Measurements from ENCODE around the gene THSD7A. TPM values are rescaled to one million over a fixed set of nuclear protein-coding genes. Genes with fewer than 3 reads are reported as not detected.

THSD7A gene
- polyA plus RNA-seq, 1 experiment: 0.06 TPM

GRCh38 chr7:11742496-11742895 lies 89.5 kb downstream of the THSD7A start:
- H3K4me3 ChIP-seq (ENCODE audit: low read depth, low read length): no peak overlapping the region
- H3K9me3 ChIP-seq (ENCODE audit: control insufficient read depth, insufficient read depth, low read length): no peaks in the 10 kb centered on the region
- no peaks in the 10 kb centered on the region for H3K27me3 ChIP-seq (ENCODE audit: control insufficient read depth, insufficient read depth, low read length)
- no peak for DNase-seq (ENCODE audit: low read depth, low spot score)
- ChIA-PET POLR2A (no interaction called here), CTCF (no interaction called here)
- TF ChIP-seq, protein P1, sequence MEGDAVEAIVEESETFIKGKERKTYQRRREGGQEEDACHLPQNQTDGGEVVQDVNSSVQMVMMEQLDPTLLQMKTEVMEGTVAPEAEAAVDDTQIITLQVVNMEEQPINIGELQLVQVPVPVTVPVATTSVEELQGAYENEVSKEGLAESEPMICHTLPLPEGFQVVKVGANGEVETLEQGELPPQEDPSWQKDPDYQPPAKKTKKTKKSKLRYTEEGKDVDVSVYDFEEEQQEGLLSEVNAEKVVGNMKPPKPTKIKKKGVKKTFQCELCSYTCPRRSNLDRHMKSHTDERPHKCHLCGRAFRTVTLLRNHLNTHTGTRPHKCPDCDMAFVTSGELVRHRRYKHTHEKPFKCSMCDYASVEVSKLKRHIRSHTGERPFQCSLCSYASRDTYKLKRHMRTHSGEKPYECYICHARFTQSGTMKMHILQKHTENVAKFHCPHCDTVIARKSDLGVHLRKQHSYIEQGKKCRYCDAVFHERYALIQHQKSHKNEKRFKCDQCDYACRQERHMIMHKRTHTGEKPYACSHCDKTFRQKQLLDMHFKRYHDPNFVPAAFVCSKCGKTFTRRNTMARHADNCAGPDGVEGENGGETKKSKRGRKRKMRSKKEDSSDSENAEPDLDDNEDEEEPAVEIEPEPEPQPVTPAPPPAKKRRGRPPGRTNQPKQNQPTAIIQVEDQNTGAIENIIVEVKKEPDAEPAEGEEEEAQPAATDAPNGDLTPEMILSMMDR (IDR thresholded peaks at IDR 0.05; ENCODE audit: low read depth, low read length): no peak
- H3K27ac ChIP-seq (ENCODE audit: low read depth, low read length): no peak overlapping the region

DNA sequence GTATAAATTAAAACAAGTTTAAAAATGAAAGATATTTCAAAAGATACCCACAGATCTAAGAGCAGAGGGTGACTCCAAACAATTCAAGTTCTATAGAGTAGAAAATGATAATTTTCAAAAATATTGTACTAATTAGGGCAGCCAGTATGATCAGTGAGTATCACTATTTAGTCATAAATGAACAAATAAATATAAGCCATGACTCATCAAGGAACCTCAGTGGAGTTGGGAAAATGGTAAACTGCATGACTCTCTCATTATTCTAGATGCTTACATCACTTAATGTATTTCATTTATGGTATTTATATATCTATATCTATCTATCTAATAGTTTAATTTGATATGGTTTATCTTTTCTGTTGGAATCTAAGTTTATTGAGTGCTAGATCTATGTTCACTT lies 94.3 kb downstream of the THSD7A start:
- no peak for DNase-seq (ENCODE audit: low read depth, low spot score)
- TF ChIP-seq, protein P1 (IDR thresholded peaks at IDR 0.05; ENCODE audit: low read depth, low read length): no peak
- POLR2A ChIA-PET: no interaction called here
- CTCF ChIA-PET: no interaction called here
- Histone ChIP-seq H3K9me3 (ENCODE audit: control insufficient read depth, insufficient read depth, low read length) (no peaks in the 10 kb centered on the region), H3K27ac (ENCODE audit: low read depth, low read length) (no peak overlapping the region), H3K27me3 (ENCODE audit: control insufficient read depth, insufficient read depth, low read length) (no peaks in the 10 kb centered on the region), H3K4me3 (ENCODE audit: low read depth, low read length) (no peak overlapping the region)

DNA sequence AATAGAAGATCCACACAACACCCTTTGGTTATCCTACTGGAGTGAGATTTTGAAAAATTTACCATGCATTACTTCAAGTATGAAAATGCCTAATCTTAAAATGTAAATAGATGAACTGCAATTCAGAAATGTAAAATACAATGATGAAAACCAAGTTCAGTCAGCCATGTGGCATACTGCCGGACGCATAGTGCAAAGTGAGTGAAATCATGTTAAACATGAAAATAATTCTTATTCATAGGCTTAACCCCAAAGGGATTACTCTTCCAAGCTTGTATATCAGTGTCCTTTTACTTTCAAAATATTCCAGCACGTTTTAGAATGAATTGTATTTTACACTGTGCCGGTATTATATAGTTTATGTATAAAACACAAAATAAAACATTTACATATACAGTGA lies 99.8 kb downstream of the THSD7A start:
- no peaks in the 10 kb centered on the region for H3K9me3 ChIP-seq (ENCODE audit: control insufficient read depth, insufficient read depth, low read length)
- CTCF ChIA-PET: no interaction called here
- DNase-seq (ENCODE audit: low read depth, low spot score): no peak
- no peaks in the 10 kb centered on the region for H3K27me3 ChIP-seq (ENCODE audit: control insufficient read depth, insufficient read depth, low read length)
- no peak overlapping the region for H3K4me3 ChIP-seq (ENCODE audit: low read depth, low read length)
- TF ChIP-seq, protein P1 (IDR thresholded peaks at IDR 0.05; ENCODE audit: low read depth, low read length): no peak
- POLR2A ChIA-PET: no interaction called here
- H3K27ac ChIP-seq (ENCODE audit: low read depth, low read length): no peak overlapping the region

- ChIA-PET CTCF (no interaction called here), POLR2A (no interaction called here)
- Histone ChIP-seq H3K27me3 (ENCODE audit: control insufficient read depth, insufficient read depth, low read length) (no peaks in the 10 kb centered on the region), H3K9me3 (ENCODE audit: control insufficient read depth, insufficient read depth, low read length) (no peaks in the 10 kb centered on the region), H3K27ac (ENCODE audit: low read depth, low read length) (no peak overlapping the region), H3K4me3 (ENCODE audit: low read depth, low read length) (no peak overlapping the region)
- no peak for DNase-seq (ENCODE audit: low read depth, low spot score)
- TF ChIP-seq, protein P1 (IDR thresholded peaks at IDR 0.05; ENCODE audit: low read depth, low read length): no peak
These were observed 101.3 kb downstream of the THSD7A start for GRCh38 chr7:11730725-11731124.

DNA sequence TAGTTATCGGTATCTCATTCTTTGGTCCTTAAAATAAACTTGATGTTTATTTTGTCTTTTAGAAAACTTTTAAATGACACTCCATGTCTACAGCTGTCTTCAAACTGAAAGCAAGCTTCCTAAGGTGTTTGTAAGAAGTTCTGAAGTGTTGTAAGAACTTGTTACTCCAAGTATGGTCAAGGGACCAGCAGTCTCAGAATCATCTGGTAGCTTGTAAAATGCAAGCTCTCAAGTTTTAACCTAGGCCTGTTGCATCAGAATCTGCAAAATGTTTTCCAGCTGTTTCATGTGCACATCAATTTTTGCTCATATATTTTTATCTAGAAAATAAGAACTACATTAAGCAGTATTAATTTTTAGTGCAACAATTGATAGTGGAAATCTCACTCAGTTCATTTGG lies 104.1 kb downstream of the THSD7A start:
- POLR2A ChIA-PET: no interaction called here
- TF ChIP-seq, protein P1 (IDR thresholded peaks at IDR 0.05; ENCODE audit: low read depth, low read length): no peak
- no peak for DNase-seq (ENCODE audit: low read depth, low spot score)
- no peak overlapping the region for H3K27ac ChIP-seq (ENCODE audit: low read depth, low read length)
- H3K27me3 ChIP-seq (ENCODE audit: control insufficient read depth, insufficient read depth, low read length): no peaks in the 10 kb centered on the region
- CTCF ChIA-PET: no interaction called here
- no peak overlapping the region for H3K4me3 ChIP-seq (ENCODE audit: low read depth, low read length)
- no peaks in the 10 kb centered on the region for H3K9me3 ChIP-seq (ENCODE audit: control insufficient read depth, insufficient read depth, low read length)
